Measurements from ENCODE around the gene TMEFF2.

The TMEFF2 gene

DNA sequence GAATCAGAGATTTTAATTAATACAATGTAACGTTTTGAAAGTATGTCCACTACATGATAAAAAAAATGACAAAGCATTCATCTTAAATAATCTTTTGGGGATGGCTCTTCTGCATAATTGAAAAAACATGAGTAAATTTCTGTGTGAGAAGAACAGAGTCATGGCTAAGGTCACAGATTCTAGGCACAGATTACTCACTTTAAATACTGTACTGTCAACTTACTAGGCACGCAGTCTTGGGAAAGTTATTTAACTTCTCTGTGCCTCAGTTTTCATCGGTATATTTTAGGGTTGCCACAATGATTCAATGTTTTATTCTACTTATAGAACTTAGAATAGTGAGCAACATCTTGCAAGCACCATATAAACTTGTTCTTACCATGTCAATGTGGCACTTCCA, 49.2 kb downstream of the TMEFF2 start:
- no peak for TF ChIP-seq POLR2AphosphoS5 (IDR thresholded peaks at IDR 0.05; ENCODE audit: low read depth, low read length)
- TF ChIP-seq, protein P1, sequence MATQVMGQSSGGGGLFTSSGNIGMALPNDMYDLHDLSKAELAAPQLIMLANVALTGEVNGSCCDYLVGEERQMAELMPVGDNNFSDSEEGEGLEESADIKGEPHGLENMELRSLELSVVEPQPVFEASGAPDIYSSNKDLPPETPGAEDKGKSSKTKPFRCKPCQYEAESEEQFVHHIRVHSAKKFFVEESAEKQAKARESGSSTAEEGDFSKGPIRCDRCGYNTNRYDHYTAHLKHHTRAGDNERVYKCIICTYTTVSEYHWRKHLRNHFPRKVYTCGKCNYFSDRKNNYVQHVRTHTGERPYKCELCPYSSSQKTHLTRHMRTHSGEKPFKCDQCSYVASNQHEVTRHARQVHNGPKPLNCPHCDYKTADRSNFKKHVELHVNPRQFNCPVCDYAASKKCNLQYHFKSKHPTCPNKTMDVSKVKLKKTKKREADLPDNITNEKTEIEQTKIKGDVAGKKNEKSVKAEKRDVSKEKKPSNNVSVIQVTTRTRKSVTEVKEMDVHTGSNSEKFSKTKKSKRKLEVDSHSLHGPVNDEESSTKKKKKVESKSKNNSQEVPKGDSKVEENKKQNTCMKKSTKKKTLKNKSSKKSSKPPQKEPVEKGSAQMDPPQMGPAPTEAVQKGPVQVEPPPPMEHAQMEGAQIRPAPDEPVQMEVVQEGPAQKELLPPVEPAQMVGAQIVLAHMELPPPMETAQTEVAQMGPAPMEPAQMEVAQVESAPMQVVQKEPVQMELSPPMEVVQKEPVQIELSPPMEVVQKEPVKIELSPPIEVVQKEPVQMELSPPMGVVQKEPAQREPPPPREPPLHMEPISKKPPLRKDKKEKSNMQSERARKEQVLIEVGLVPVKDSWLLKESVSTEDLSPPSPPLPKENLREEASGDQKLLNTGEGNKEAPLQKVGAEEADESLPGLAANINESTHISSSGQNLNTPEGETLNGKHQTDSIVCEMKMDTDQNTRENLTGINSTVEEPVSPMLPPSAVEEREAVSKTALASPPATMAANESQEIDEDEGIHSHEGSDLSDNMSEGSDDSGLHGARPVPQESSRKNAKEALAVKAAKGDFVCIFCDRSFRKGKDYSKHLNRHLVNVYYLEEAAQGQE (IDR thresholded peaks at IDR 0.05; ENCODE audit: insufficient read depth in 1 of 2, low read depth in 2 of 2, low read length in 2 of 2): no peak
- no peak for TF ChIP-seq SIN3A (IDR thresholded peaks at IDR 0.05; ENCODE audit: borderline replicate concordance, insufficient read depth, low read length)
- no peak for TF ChIP-seq FOXP2 (optimal IDR thresholded peaks at IDR 0.05; ENCODE audit: borderline replicate concordance, extremely low read depth, extremely low read length, insufficient read depth)
- TF ChIP-seq TAF1 (IDR thresholded peaks at IDR 0.05; ENCODE audit: borderline replicate concordance, insufficient read depth, low read length): no peak

DNA sequence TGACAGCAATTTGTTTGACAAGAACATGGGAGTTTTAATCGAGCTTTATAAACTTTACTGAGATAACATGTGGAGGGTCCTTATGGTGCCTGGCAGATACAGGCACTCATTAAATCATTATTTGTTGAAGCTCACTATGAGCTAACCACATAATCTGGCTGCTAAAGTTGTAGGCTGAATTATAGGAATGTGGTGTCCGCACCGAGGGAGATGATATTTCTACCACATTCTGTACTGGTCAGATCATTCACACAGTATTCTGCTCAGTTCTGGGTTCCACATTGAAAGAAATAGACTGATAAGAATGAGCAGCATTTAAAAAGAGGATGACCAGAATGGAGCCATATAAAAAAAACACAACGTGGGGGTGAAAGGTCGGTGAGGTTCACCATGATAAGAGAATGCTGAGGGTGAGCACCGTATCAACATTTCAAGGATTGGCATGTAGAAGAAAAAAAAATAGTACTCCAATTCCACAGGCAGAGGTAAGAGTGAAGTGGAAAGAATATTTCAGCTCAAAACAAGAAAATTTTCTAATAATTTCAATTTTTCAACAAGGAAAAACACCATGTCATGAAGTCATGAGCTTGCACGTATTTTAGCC, 54.4 kb downstream of the TMEFF2 start:
- TF ChIP-seq TAF1 (IDR thresholded peaks at IDR 0.05; ENCODE audit: borderline replicate concordance, insufficient read depth, low read length) (no peak), FOXP2 (optimal IDR thresholded peaks at IDR 0.05; ENCODE audit: borderline replicate concordance, extremely low read depth, extremely low read length, insufficient read depth) (no peak), POLR2AphosphoS5 (IDR thresholded peaks at IDR 0.05; ENCODE audit: low read depth, low read length) (no peak), SIN3A (IDR thresholded peaks at IDR 0.05; ENCODE audit: borderline replicate concordance, insufficient read depth, low read length) (no peak)

DNA sequence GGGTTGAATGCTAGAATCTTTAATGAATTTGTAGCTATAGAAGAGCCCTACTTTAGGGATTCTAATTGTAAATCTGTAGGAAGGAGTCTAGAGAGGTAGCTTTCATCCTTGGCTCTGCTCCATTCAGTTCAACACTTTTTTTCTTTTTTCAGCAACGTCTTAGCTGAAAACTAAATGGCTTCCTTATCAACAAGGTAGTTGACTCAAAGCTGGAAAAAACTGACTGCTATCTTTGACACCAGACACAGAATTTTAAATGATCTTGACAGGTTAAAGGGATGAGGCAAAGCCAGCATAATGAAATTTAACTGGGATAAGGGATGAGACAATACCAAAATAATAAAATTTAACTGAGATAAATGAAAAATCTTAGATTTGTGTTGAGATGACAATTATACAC, 54.9 kb downstream of the TMEFF2 start:
- TF ChIP-seq FOXP2 (optimal IDR thresholded peaks at IDR 0.05; ENCODE audit: borderline replicate concordance, extremely low read depth, extremely low read length, insufficient read depth) (no peak), TAF1 (IDR thresholded peaks at IDR 0.05; ENCODE audit: borderline replicate concordance, insufficient read depth, low read length) (no peak), SIN3A (IDR thresholded peaks at IDR 0.05; ENCODE audit: borderline replicate concordance, insufficient read depth, low read length) (no peak), POLR2AphosphoS5 (IDR thresholded peaks at IDR 0.05; ENCODE audit: low read depth, low read length) (no peak)
- TF ChIP-seq, protein P1 (IDR thresholded peaks at IDR 0.05; ENCODE audit: insufficient read depth in 1 of 2, low read depth in 2 of 2, low read length in 2 of 2): no peak

DNA sequence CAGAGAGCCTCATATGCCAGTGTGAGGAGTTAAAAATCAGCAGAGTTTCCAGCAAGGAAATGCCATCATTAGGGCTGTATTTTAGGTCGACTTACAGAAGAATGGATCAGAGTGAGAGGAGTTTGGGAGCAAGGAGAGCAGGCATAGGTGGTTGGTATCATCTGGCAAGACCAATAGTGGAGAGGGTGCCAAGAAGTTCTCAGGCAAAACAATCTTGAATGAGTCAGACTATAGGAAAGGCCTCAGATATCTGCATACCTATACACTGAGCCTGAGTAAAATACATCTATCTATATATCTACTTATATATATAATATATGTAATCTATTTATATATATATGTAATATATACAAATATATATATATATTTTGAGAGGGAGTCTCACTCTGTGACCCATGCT, 57.3 kb downstream of the TMEFF2 start:
- TF ChIP-seq FOXP2 (optimal IDR thresholded peaks at IDR 0.05; ENCODE audit: borderline replicate concordance, extremely low read depth, extremely low read length, insufficient read depth): no peak
- no peak for TF ChIP-seq TAF1 (IDR thresholded peaks at IDR 0.05; ENCODE audit: borderline replicate concordance, insufficient read depth, low read length)
- TF ChIP-seq POLR2AphosphoS5 (IDR thresholded peaks at IDR 0.05; ENCODE audit: low read depth, low read length): no peak
- no peak for TF ChIP-seq SIN3A (IDR thresholded peaks at IDR 0.05; ENCODE audit: borderline replicate concordance, insufficient read depth, low read length)
- TF ChIP-seq, protein P1 (IDR thresholded peaks at IDR 0.05; ENCODE audit: insufficient read depth in 1 of 2, low read depth in 2 of 2, low read length in 2 of 2): no peak

DNA sequence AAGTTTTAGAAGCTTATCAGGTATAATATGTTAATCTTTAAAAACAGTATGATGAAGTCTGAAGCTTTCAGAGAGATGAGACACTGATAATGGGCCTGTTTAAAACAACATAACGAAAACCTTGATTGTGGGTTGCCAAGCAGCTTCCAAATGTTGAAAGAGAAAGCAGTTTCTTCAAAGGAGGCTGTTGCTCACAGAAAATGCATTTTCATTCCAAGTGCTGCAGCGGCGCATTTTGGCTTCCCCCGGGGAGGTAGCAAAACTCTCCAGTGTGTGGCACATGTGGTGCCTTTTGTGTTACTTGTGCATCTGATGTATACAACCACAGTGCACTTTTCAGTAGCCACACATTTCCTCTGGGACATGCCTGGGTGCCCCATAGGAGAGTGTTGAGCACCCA, 66.1 kb downstream of the TMEFF2 start:
- TF ChIP-seq FOXP2 (optimal IDR thresholded peaks at IDR 0.05; ENCODE audit: borderline replicate concordance, extremely low read depth, extremely low read length, insufficient read depth) (no peak), SIN3A (IDR thresholded peaks at IDR 0.05; ENCODE audit: borderline replicate concordance, insufficient read depth, low read length) (no peak), TAF1 (IDR thresholded peaks at IDR 0.05; ENCODE audit: borderline replicate concordance, insufficient read depth, low read length) (no peak), POLR2AphosphoS5 (IDR thresholded peaks at IDR 0.05; ENCODE audit: low read depth, low read length) (no peak)
- TF ChIP-seq, protein P1 (IDR thresholded peaks at IDR 0.05; ENCODE audit: insufficient read depth in 1 of 2, low read depth in 2 of 2, low read length in 2 of 2): no peak

All from PFSK-1 (cell line).